ENCODE data around the gene BZW2. TPM values are rescaled to one million over a fixed set of nuclear protein-coding genes. Genes with fewer than 3 reads are reported as not detected.

The BZW2 gene
- 41.2 and 49.2 TPM in 2 replicates for total RNA-seq

GRCh38 chr7:16645593-16646471, at the start of gene BZW2, which contains the start of gene ANKMY2:
BZW2 (plus strand) TSS chr7:16646181; CDS start chr7:16665444, 19,263 bp downstream.
ANKMY2 (minus strand) TSS chr7:16645754; CDS start chr7:16645573, 181 bp downstream.

GRCh38 chr7:16753102-16753931, 107.3 kb downstream of the BZW2 start, which contains the start of gene TSPAN13:
TSPAN13 (plus strand) TSS chr7:16753755; CDS start chr7:16753968, 213 bp downstream.

Other genes starting within 250 kb of the BZW2 start
- 1.3 and 1.8 TPM in 2 replicates for gene CRPPA, start 224.6 kb upstream of the BZW2 start, total RNA-seq
- gene SOSTDC1, start 180.4 kb upstream of the BZW2 start, total RNA-seq = not detected in 2 replicates
- not detected in 2 replicates for gene LRRC72, start 119.4 kb upstream of the BZW2 start, total RNA-seq
- gene ANKMY2, start 427 bp upstream of the BZW2 start, total RNA-seq = 17.0 and 17.5 TPM in 2 replicates
- gene TSPAN13, start 107.6 kb downstream of the BZW2 start, total RNA-seq = 2.4 and 5.4 TPM in 2 replicates
- gene AGR2, start 158.8 kb downstream of the BZW2 start, total RNA-seq = not detected in 2 replicates
- not detected in 2 replicates for gene AGR3, start 235.8 kb downstream of the BZW2 start, total RNA-seq